HG02571 (cell line): ENCODE measurements around the gene KLF11.
"Not testable (repeated sequence)": the region's sequence is repeated elsewhere in the genome, so short reads cannot be mapped to it uniquely, and the experiment has no call there.

Source experiments
- ATAC-seq: cut with Tn5 transposase; IDR thresholded peaks from one replicate; pipeline ENCODE4 v1.9.1; 2021; ENCODE audit warnings: mild to moderate bottlenecking, moderate library complexity; ENCODE audit not compliant: unreplicated experiment

The KLF11 gene

DNA sequence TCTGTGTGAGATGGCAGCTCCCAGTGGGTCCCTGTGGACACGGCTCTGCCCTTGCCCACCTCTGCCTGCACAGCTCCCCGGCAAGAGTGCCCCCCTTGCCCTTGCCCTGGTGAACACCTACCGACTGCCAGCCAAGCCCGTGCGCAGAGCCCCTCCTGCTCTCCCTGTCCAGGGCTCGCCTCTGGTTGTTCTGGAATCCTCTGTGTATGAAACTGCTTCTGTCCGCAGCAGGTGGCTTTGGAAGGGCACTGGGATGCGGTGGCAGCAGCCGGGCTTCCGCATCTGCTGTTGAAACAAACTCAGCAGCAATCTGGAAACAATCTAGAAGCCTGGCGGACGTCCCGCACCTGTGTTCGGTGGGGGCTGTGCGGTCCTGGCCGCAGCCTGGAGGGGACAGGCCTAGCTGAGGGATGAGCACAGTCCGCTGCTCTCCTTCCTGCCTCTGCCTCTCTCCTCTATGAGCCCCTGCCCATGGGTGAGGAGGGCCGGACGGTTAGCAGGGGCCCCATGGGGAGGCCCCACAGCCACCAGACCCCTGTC lies 34.0 kb upstream of the KLF11 start:
- ATAC-seq, result no peak

- no peak for ATAC-seq
Measured at GRCh38 chr2:10009811-10010781, 33.3 kb upstream of the KLF11 start.

DNA sequence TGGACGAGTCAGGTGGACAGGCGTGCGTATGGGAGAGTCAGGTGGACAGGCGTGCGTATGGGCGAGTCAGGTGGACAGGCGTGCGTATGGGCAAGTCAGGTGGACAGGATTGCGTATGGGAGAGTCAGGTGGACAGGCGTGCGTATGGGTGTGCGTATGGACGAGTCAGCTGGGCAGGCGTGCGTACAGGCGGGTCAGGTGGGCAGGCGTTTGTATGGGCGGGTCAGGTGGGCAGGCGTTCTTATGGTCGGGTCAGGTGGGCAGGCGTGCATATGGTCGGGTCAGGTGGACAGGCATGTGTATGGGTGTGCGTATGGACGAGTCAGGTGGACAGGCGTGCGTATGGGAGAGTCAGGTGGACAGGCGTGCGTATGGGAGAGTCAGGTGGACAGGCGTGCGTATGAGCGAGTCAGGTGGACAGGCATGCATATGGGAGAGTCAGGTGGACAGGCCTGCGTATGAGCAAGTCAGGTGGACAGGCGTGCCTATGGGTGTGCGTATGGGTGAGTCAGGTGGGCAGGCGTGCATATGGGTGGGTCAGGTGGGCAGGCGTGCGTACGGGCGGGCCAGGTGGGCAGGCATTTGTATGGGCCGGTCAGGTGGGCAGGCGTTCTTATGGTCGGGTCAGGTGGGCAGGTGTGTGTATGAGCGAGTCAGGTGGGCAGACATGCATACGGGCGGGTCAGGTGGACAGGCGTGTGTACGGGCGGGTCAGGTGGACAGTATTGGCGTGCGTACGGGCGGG lies 32.3 kb upstream of the KLF11 start:
- not testable (repeated sequence) for ATAC-seq

DNA sequence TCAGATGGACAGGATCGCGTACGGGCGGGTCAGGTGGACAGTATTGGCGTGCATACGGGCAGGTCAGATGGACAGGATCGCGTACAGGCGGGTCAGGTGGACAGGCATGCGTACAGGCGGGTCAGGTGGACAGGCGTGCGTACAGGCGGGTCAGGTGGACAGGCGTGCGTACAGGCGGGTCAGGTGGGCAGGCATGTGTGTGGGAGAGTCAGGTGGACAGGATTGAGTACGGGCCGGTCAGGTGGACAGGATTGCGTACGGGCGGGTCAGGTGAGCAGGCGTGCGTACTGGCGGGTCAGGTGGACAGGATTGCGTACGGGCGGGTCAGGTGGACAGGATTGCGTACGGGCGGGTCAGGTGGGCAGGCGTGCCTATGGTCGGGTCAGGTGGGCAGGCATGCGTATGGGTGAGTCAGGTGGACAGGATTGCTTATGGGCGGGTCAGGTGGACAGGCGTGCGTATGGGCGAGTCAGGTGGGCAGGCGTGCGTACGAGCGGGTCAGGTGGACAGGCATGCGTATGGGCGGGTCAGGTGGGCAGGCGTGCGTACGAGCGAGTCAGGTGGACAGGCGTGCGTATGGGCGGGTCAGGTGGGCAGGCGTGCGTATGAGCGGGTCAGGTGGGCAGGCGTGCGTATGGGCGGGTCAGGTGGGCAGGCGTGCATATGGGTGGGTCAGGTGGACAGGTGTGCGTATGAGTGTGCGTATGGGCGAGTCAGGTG lies 31.6 kb upstream of the KLF11 start:
- ATAC-seq, result not testable (repeated sequence)

DNA sequence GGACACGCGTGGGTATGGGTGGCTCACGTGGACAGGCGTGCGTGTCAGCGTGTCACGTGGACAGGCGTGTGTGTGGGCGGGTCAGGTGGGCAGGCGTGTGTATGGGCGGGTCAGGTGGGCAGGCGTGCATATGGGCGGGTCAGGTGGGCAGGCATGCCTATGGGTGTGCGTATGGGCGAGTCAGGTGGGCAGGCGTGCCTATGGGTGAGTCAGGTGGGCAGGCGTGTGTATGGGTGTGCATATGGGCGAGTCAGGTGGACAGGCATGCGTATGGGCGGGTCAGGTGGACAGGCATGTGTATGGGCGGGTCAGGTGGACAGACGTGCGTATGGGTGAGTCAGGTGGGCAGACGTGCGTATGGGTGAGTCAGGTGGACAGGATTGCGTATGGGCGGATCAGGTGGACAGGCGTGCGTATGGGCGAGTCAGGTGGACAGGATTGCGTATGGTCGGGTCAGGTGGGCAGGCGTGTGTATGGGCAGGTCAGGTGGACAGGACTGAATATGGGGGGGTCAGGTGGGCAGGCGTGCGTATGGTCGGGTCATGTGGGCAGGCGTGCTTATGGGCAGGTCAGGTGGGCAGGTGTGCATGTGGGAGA lies 30.9 kb upstream of the KLF11 start:
- not testable (repeated sequence) for ATAC-seq

DNA sequence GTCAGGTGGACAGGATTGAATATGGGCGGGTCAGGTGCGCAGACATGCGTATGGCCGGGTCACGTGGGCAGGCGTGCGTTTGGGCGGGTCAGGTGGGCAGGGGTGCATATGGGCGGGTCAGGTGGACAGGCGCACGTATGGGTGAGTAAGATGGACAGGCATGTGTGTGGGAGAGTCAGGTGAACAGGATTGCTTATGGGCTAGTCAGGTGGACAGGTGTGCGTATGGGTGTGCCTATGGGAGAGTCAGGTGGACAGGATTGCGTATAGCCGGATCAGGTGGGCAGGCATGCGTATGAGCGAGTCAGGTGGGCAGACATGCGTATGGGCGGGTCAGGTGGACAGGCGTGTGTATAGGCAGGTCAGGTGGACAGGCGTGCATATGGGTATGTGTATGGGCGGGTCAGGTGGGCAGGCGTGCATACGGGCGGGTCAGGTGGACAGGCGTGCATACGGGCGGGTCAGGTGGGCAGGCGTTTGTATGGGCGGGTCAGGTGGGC lies 30.3 kb upstream of the KLF11 start:
- no peak for ATAC-seq

- ATAC-seq, result not testable (repeated sequence)
Measured at GRCh38 chr2:10013651-10014417, 29.5 kb upstream of the KLF11 start.

DNA sequence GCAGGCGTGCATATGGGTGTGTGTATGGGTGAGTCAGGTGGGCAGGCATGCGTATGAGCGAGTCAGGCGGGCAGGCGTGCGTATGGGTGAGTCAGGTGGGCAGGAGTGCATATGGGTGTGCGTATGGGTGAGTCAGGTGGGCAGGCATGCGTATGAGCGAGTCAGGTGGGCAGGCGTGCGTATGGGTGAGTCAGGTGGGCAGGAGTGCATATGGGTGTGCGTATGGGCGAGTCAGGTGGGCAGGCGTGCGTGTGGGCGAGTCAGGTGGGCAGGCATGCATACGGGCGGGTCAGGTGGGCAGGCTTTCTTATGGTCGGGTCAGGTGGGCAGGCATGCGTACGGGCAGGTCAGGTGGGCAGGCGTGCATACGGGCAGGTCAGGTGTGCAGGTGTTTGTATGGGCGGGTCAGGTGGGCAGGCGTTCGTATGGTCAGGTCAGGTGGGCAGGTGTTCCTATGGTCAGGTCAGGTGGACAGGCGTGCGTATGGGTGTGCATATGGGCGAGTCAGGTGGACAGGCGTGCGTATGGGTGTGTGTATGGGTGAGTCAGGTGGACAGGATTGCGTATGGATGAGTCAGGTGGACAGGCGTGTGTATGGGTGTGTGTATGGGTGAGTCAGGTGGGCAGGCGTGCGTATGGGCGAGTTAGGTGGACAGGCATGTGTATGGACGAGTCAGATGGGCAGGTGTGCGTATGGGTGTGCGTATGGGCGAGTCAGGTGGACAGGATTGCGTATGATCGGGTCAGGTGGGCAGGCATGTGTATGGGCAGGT lies 28.7 kb upstream of the KLF11 start:
- ATAC-seq, result no peak

DNA sequence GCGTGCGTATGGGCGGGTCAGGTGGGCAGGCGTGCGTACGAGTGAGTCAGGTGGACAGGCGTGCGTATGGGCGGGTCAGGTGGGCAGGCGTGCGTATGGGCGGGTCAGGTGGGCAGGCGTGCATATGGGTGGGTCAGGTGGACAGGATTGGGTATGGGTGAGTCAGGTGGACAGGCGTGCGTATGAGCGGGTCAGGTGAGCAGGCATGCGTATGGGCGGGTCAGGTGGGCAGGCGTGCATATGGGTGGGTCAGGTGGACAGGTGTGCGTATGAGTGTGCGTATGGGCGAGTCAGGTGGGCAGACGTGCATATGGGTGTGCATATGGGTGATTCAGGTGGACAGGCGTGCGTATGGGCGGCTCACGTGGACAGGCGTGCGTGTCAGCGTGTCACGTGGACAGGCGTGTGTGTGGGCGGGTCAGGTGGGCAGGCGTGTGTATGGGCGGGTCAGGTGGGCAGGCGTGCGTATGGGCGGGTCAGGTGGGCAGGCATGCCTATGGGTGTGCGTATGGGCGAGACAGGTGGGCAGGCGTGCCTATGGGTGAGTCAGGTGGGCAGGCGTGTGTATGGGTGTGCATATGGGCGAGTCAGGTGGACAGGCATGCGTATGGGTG lies 27.9 kb upstream of the KLF11 start:
- not testable (repeated sequence) for ATAC-seq

DNA sequence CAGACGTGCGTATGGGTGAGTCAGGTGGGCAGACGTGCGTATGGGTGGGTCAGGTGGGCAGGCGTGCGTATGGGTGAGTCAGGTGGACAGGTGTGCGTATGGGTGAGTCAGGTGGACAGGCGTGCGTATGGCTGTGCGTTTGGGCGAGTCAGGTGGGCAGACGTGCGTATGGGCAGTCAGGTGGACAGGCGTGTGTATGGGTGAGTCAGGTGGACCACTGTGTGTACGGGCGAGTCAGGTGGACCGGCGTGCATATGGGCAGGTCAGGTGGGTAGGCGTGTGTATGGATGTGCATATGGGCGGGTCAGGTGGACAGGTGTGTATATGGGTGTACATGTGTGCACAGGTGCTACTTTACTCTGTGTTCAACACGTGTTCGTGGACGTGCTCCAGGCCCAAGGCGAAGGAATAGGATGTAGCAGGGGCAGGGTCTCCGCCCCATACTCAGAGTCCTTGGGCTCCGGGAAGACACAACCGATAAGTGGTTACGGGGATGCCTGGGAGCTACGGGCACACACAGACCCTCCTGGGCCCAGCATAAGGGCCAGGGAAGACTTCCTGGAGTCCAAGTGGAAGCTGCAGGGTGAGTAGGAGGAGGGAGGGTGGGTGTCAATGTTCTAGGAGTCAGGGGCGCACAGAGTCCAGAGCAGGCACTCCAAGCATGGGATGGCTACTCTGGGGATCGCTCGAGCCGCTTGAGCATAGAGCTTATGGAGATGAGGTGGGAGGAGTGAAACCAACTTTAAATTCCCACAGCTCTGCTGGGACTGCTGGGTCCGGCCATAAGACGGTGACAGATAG lies 27.1 kb upstream of the KLF11 start:
- ATAC-seq, result no peak

GRCh38 chr2:10016802-10017258 lies 26.5 kb upstream of the KLF11 start:
- no peak for ATAC-seq

GRCh38 chr2:10017313-10017941 lies 25.9 kb upstream of the KLF11 start:
- ATAC-seq, result no peak

- ATAC-seq, result no peak
Measured at GRCh38 chr2:10019174-10019573, 24.2 kb upstream of the KLF11 start.

- no peak for ATAC-seq
Measured at GRCh38 chr2:10019602-10020400, 23.5 kb upstream of the KLF11 start.

DNA sequence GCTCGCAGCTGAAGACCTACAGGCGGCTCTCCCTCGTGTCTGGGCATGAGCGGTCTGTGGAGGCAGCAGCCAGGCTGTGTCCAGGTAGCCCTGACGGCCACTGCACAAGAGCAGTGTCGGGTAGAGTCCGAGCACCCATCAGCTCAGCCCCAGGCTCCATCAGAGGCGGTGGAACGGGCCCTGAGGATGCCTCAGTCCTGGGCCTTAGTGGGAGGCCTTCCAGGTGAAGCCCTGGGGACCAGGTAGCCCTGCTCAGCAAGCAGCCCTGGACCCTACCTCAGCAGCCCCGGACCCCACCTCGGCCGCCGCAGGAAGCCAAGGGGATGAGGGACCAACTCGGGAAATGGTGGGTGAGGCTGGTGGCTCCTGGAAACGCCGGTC lies 21.3 kb upstream of the KLF11 start:
- no peak for ATAC-seq

DNA sequence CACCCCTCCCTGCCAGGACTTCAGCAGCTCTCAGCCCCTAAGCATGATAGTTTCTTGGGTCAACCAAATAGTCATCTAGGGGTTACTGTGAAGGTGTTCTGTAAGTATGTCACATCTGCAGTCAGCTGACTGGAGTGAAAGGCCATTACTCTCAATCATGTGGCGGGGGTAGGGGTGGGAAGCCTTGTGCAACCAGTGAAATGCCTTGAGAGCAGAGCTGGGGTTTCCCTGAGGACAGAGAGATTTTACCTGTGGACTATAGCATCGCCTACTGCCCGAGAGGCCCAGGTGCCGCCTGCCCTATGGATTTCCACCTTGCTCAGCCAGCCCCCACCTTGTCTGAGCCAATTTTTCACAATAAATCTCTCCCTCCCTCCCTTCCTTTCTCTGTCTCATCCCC lies 20.9 kb upstream of the KLF11 start:
- no peak for ATAC-seq
